ENCODE measurements around the gene OR4E2. TPM values are rescaled to one million over a fixed set of nuclear protein-coding genes. Genes with fewer than 3 reads are reported as not detected.

OR4E2 gene
- total and polyA plus RNA-seq, 7 donors = not detected

- TF ChIP-seq CTCF (IDR thresholded peaks at IDR 0.05) = no peak
- Histone ChIP-seq H3K4me3 (no peak overlapping the region), H3K27ac (no peak overlapping the region), H3K4me1 (no peaks in the 10 kb centered on the region), H3K36me3 (ENCODE audit: insufficient read depth in 1 of 2, low read depth in 1 of 2) (no peaks in the 10 kb centered on the region), H3K27me3 (ENCODE audit: insufficient read depth in 3 of 3, low read length in 2 of 3) (no peaks in the 10 kb centered on the region), H3K9me3 (no peaks in the 10 kb centered on the region)
- ATAC-seq (no peak), DNase-seq (no peak)
- 64 to 73% (median 69%) methylated on average over 3 of the region's 3 CpGs for WGBS, 3 donors
- intact Hi-C loops (cut with DNase I) = no loop called here
Observed at GRCh38 chr14:21668377-21668776, 14.7 kb downstream of the OR4E2 start.

GRCh38 chr14:21669284-21669683 is 15.6 kb downstream of the OR4E2 start:
- intact Hi-C loops (cut with DNase I) = no loop called here
- TF ChIP-seq CTCF (IDR thresholded peaks at IDR 0.05) = no peak
- DNase-seq (no peak), ATAC-seq (no peak)
- H3K27me3 ChIP-seq (ENCODE audit: insufficient read depth in 3 of 3, low read length in 2 of 3) = no peaks in the 10 kb centered on the region
- no peak overlapping the region for H3K4me3 ChIP-seq
- H3K27ac ChIP-seq = no peak overlapping the region
- no peaks in the 10 kb centered on the region for H3K4me1 ChIP-seq
- no peaks in the 10 kb centered on the region for H3K36me3 ChIP-seq (ENCODE audit: insufficient read depth in 1 of 2, low read depth in 1 of 2)
- H3K9me3 ChIP-seq = no peaks in the 10 kb centered on the region

- no peaks in the 10 kb centered on the region for H3K27me3 ChIP-seq (ENCODE audit: insufficient read depth in 3 of 3, low read length in 2 of 3)
- H3K27ac ChIP-seq = no peak overlapping the region
- DNase-seq = no peak
- peaks cover 12% of the 10 kb centered on the region for H3K9me3 ChIP-seq
- intact Hi-C loops (cut with DNase I) = no loop called here
- TF ChIP-seq CTCF (IDR thresholded peaks at IDR 0.05) = no peak
- no peaks in the 10 kb centered on the region for H3K36me3 ChIP-seq (ENCODE audit: insufficient read depth in 1 of 2, low read depth in 1 of 2)
- 31 to 33% (median 32%) methylated on average over 2 of the region's 2 CpGs for WGBS, 3 donors
- no peak for ATAC-seq
- no peak overlapping the region for H3K4me3 ChIP-seq
- H3K4me1 ChIP-seq = no peaks in the 10 kb centered on the region
Observed at GRCh38 chr14:21671371-21671770, 17.7 kb downstream of the OR4E2 start.

- Histone ChIP-seq H3K27ac (no peak overlapping the region), H3K27me3 (ENCODE audit: insufficient read depth in 3 of 3, low read length in 2 of 3) (no peaks in the 10 kb centered on the region), H3K36me3 (ENCODE audit: insufficient read depth in 1 of 2, low read depth in 1 of 2) (no peaks in the 10 kb centered on the region), H3K9me3 (peaks cover 12% of the 10 kb centered on the region), H3K4me1 (no peaks in the 10 kb centered on the region), H3K4me3 (no peak overlapping the region)
- TF ChIP-seq CTCF (IDR thresholded peaks at IDR 0.05) = no peak
- DNase-seq = no peak
- no peak for ATAC-seq
- 71 to 91% (median 80%) methylated on average over 1 of the region's 1 CpG for WGBS, 3 donors
- intact Hi-C loops (cut with DNase I) = no loop called here
Observed at GRCh38 chr14:21672116-21672515, 18.5 kb downstream of the OR4E2 start.

GRCh38 chr14:21673718-21674117 is 20.1 kb downstream of the OR4E2 start, which contains the start of gene OR4E1:
Gene OR4E1 (minus strand): TSS chr14:21673818. CDS start chr14:21670935, 2,883 bp downstream.
- H3K36me3 ChIP-seq (ENCODE audit: insufficient read depth in 1 of 2, low read depth in 1 of 2) = no peaks in the 10 kb centered on the region
- DNase-seq (no peak), ATAC-seq (no peak)
- H3K27me3 ChIP-seq (ENCODE audit: insufficient read depth in 3 of 3, low read length in 2 of 3) = no peaks in the 10 kb centered on the region
- H3K27ac ChIP-seq = no peak within 1 kb of the TSS
- TF ChIP-seq CTCF (IDR thresholded peaks at IDR 0.05) = no peak
- intact Hi-C loops (cut with DNase I) = no loop called here
- H3K4me3 ChIP-seq = no peak within 1 kb of the TSS
- no peaks in the 10 kb centered on the region for H3K4me1 ChIP-seq
- peaks cover 12% of the 10 kb centered on the region for H3K9me3 ChIP-seq
- 91 to 97% (median 93%) methylated on average over 1 of the region's 1 CpG for WGBS, 3 donors

Measured in psoas muscle (tissue), 8 donors.